Ascending aorta (tissue), 2 donors: Measurements from ENCODE around the gene MYO9B. TPM values are rescaled to one million over a fixed set of nuclear protein-coding genes. Genes with fewer than 3 reads are reported as not detected.

Source experiments
- DNase-seq, 2 donors: peaks; one replicate each; pipeline ENCODE4 v3.0.0-alpha.2; 2019; ENCODE audit warnings: low spot score in 2 of 2
- H3K27ac ChIP-seq, 2 donors: fragments of 200-600 bp; sonication (generic); one replicate each; pipeline ENCODE4 v1.5.1; 2016 to 2017; ENCODE audit warnings: mild to moderate bottlenecking in 1 of 2
- H3K27me3 ChIP-seq: fragments of 200-600 bp; sonication (generic); one replicate; pipeline ENCODE4 v1.5.1; 2017
- H3K36me3 ChIP-seq, 2 donors: fragments of 200-600 bp; sonication (generic); one replicate each; pipeline ENCODE4 v1.5.1; 2016
- H3K4me1 ChIP-seq, 2 donors: fragments of 200-600 bp; sonication (generic); one replicate each; pipeline ENCODE4 v1.5.1; 2016 to 2017; ENCODE audit warnings: mild to moderate bottlenecking in 1 of 2
- H3K4me3 ChIP-seq, 2 donors: fragments of 200-600 bp; sonication (generic); one replicate each; pipeline ENCODE4 v1.5.1; 2016 to 2017; ENCODE audit warnings: mild to moderate bottlenecking in 1 of 2
- H3K9me3 ChIP-seq, 2 donors: fragments of 200-600 bp; sonication (generic); one replicate each; pipeline ENCODE4 v1.5.1; 2016
- intact Hi-C: fragments of 100-400 bp; cut with DNase I; formaldehyde crosslinking; loops from one replicate; pipeline ENCODE4 v1.15.1; 2023
- total RNA-seq: library from RNA; depleted of rRNA; stranded (reverse); fragments of >200 nt; gene quantifications from one replicate; pipeline ENCODE4 v1.1.0, GENCODE V29; 2016
- TF ChIP-seq, protein P1 (sequence below), 3 experiments: fragments of 200-600 bp in 2 of 3; fragments of 450-650 bp in 1 of 3; sonication (generic) in 2 of 3; IDR thresholded peaks; one replicate each; pipeline ENCODE4 v1.5.1; 2016 to 2019; ENCODE audit warnings: antibody characterized with exemption in 3 of 3, mild to moderate bottlenecking in 1 of 3, moderate library complexity in 1 of 3

Gene MYO9B
- total RNA-seq, 1 donor from 2014 or later = 182 TPM

DNA sequence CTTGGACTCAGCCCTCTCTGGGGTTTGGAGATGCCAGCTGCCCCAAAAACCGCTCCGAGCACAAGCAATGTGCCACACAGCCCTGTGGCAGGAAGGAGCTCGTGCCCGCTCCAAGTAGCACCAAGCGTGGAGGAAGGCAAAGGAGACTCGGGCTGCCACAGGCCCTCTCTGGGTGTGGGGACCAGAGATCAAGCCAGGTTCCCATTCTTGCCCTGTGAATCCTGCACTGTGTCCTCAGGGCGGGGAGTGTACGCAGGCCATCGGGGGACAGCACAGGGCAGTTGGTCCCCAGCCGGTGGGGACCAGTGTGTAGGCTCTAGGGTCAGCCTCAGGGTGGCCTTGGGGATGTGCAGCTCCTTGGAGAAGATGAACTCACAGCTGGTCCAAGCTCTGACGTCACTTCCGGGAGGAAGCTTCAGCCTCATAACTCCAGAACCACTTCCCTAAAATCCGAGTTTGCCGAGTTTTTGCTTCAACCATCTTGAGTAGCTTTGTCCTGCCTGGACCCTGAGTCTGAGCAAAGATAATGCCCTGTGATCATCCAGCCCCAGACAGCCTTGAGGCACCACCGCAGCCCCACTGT, 39.6 kb upstream of the MYO9B start:
- TF ChIP-seq, protein P1, sequence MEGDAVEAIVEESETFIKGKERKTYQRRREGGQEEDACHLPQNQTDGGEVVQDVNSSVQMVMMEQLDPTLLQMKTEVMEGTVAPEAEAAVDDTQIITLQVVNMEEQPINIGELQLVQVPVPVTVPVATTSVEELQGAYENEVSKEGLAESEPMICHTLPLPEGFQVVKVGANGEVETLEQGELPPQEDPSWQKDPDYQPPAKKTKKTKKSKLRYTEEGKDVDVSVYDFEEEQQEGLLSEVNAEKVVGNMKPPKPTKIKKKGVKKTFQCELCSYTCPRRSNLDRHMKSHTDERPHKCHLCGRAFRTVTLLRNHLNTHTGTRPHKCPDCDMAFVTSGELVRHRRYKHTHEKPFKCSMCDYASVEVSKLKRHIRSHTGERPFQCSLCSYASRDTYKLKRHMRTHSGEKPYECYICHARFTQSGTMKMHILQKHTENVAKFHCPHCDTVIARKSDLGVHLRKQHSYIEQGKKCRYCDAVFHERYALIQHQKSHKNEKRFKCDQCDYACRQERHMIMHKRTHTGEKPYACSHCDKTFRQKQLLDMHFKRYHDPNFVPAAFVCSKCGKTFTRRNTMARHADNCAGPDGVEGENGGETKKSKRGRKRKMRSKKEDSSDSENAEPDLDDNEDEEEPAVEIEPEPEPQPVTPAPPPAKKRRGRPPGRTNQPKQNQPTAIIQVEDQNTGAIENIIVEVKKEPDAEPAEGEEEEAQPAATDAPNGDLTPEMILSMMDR (IDR thresholded peaks at IDR 0.05) = no peak

DNA sequence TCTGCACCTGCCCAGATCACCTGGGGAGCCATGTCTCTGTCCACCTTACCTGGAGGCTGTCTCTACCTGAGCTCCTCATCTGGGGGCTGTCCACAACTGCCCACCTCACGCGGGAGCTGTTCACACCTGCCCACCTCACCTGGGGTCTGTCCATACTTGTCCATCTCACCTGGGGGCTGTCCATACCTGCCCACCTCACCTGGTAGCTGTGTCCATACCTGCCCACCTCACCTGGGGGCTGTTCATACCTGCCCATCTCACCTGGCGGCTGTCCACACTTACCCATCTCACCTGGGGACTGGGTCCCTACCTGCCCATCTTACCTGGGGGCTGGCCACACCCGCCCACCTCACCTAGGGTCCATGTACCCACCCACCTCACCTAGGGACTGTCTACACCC, 38.9 kb upstream of the MYO9B start:
- TF ChIP-seq, protein P1 (IDR thresholded peaks at IDR 0.05) = no peak

More for the DNA sequence above, 39.6 kb upstream of the MYO9B start:
- no peak overlapping the region for H3K4me3 ChIP-seq
- intact Hi-C loops = no loop called here
- no peak overlapping the region for H3K27ac ChIP-seq
- no peaks in the 10 kb centered on the region for H3K4me1 ChIP-seq
- peak; percentile 16 to 73 for DNase-seq
- H3K9me3 ChIP-seq = no peaks in the 10 kb centered on the region
- H3K27me3 ChIP-seq = no peaks in the 10 kb centered on the region
- H3K36me3 ChIP-seq = no peaks in the 10 kb centered on the region

DNA sequence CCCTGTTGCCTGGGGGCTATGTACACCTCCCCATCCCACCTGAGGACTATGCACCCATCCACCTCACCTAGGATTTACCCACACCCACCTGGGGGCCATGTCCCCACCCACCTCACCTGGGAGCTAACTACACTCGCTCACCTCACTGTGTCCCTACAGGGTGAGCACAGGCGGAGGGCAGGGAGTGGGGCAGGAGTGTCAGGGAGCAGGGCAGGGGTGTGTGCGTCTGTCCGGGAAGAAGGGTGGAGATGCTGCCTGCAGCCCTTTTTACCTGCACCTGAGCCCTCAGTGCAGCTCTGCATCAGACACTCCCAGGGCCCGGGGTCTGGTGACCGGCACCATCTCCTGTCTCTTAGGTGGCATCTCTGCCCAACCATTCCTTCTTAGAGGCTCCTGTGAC, 38.4 kb upstream of the MYO9B start:
- Histone ChIP-seq H3K9me3 (no peaks in the 10 kb centered on the region), H3K4me3 (no peak overlapping the region), H3K27ac (no peak overlapping the region), H3K36me3 (no peaks in the 10 kb centered on the region), H3K27me3 (no peaks in the 10 kb centered on the region), H3K4me1 (no peaks in the 10 kb centered on the region)
- intact Hi-C loops = no loop called here
- no peak for DNase-seq
- TF ChIP-seq, protein P1 (IDR thresholded peaks at IDR 0.05) = no peak

More for the DNA sequence above, 38.9 kb upstream of the MYO9B start:
- intact Hi-C loops = no loop called here
- DNase-seq = no peak
- Histone ChIP-seq H3K4me3 (no peak overlapping the region), H3K36me3 (no peaks in the 10 kb centered on the region), H3K27ac (no peak overlapping the region), H3K27me3 (no peaks in the 10 kb centered on the region), H3K9me3 (no peaks in the 10 kb centered on the region), H3K4me1 (no peaks in the 10 kb centered on the region)

DNA sequence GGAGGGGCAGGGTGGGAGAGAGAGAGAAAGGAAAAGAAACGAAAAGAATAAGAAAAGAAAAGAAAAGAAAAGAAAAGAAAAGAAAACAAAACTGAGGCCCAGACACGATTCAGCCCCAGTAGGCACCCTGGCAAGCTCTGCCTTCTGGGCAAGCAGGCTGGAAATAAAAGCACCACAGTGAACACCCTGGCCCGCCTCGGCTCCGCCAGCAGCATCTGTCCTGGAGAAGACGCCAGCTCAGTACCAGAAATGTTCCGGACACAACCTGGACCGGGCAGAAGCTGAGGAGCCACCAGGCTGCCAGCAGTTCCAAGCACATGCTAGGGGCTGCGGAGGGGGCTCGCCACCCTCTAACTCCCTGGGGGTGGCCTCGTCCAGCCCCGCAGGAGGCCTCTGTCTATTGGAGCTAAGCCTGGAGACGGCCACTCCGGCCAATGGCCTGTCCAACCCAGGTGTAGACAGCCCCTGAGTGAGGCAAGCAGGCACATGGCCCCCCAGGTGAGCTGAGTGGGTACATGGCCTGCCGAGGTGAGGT, 37.5 kb upstream of the MYO9B start:
- no peak overlapping the region for H3K27ac ChIP-seq
- no peaks in the 10 kb centered on the region for H3K27me3 ChIP-seq
- H3K4me1 ChIP-seq = no peaks in the 10 kb centered on the region
- H3K9me3 ChIP-seq = no peaks in the 10 kb centered on the region
- no peaks in the 10 kb centered on the region for H3K36me3 ChIP-seq
- no peak overlapping the region for H3K4me3 ChIP-seq
- no peak for DNase-seq
- intact Hi-C loops = no loop called here
- TF ChIP-seq, protein P1 (IDR thresholded peaks at IDR 0.05) = no peak

DNA sequence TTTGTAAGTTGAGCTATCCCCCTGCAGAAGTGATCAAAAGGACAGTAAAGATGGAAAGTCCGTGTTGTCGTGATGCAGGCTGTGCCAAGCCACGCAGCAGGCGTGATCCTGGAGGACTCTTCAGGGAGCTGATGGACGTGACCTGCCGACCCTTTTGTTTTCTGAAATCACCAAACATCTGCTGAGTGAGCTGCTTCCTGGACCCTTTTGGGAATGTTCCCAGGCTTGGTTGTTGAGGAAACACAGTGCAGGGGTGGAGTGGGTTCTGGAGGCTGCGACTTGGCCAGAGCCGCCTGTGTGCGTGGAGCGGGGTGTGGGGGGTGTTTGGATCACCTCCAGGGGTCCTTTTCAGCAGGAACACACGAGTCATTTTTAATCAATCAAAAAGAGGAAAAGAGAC, 33.6 kb upstream of the MYO9B start:
- H3K4me3 ChIP-seq = no peak overlapping the region
- H3K36me3 ChIP-seq = no peaks in the 10 kb centered on the region
- no peak for DNase-seq
- H3K27me3 ChIP-seq = no peaks in the 10 kb centered on the region
- no peaks in the 10 kb centered on the region for H3K9me3 ChIP-seq
- no peaks in the 10 kb centered on the region for H3K4me1 ChIP-seq
- H3K27ac ChIP-seq = no peak overlapping the region
- intact Hi-C loops = no loop called here
- TF ChIP-seq, protein P1 (IDR thresholded peaks at IDR 0.05) = no peak
